HG03135 (cell line): ENCODE results near the gene COL23A1.

Experiments used
- ATAC-seq: cut with Tn5 transposase; IDR thresholded peaks from one replicate; pipeline ENCODE4 v1.9.1; 2021; ENCODE audit warnings: mild to moderate bottlenecking, moderate library complexity; ENCODE audit not compliant: unreplicated experiment

COL23A1 gene

GRCh38 chr5:178407646-178408045, 182.5 kb downstream of the COL23A1 start:
- no peak for ATAC-seq

GRCh38 chr5:178404987-178405386, 185.2 kb downstream of the COL23A1 start:
- ATAC-seq: no peak

- no peak for ATAC-seq
Observed at GRCh38 chr5:178403956-178404600, 186.1 kb downstream of the COL23A1 start.

- ATAC-seq: no peak
Observed at GRCh38 chr5:178403351-178403750, 186.8 kb downstream of the COL23A1 start.

GRCh38 chr5:178399701-178400095, 190.5 kb downstream of the COL23A1 start:
- ATAC-seq: no peak

GRCh38 chr5:178398901-178399700, 191.1 kb downstream of the COL23A1 start:
- no peak for ATAC-seq

- no peak for ATAC-seq
Observed at GRCh38 chr5:178396796-178397720, 193.1 kb downstream of the COL23A1 start.

GRCh38 chr5:178394074-178394473, 196.1 kb downstream of the COL23A1 start:
- no peak for ATAC-seq

GRCh38 chr5:178392931-178393394, 197.2 kb downstream of the COL23A1 start:
- ATAC-seq: no peak

GRCh38 chr5:178392386-178392785, 197.8 kb downstream of the COL23A1 start:
- no peak for ATAC-seq

- no peak for ATAC-seq
Observed at GRCh38 chr5:178391480-178391879, 198.7 kb downstream of the COL23A1 start.

- ATAC-seq: no peak
Observed at GRCh38 chr5:178389796-178390195, 200.4 kb downstream of the COL23A1 start.

GRCh38 chr5:178389026-178389729, 201.0 kb downstream of the COL23A1 start:
- ATAC-seq: no peak

GRCh38 chr5:178388386-178389025, 201.7 kb downstream of the COL23A1 start:
- ATAC-seq: no peak

GRCh38 chr5:178387856-178388190, 202.4 kb downstream of the COL23A1 start:
- no peak for ATAC-seq

GRCh38 chr5:178387061-178387855, 202.9 kb downstream of the COL23A1 start:
- ATAC-seq: no peak

GRCh38 chr5:178386336-178386931, 203.8 kb downstream of the COL23A1 start:
- no peak for ATAC-seq

GRCh38 chr5:178385496-178385890, 204.7 kb downstream of the COL23A1 start:
- no peak for ATAC-seq
